Stimulated activated memory B cell treated with anti-CD40 and anti-IgM and Interleukin-4, amounts not matched to agents 10 μg/mL and 1 μg/mL and 100 μg/mL, for 72 hours (primary cell): ENCODE measurements around the gene RAX2.

Source experiments
- ATAC-seq: fragments of 150-1000 bp; cut with Tn5 transposase; 2 replicates; pipeline ENCODE4 v1.10.0; 2021
- H3K27ac Mint-ChIP-seq: one replicate; pipeline ENCODE4 v1.8.0; 2022; ENCODE audit warnings: mild to moderate bottlenecking, mixed read lengths
- H3K27me3 Mint-ChIP-seq: one replicate; pipeline ENCODE4 v1.8.0; 2022; ENCODE audit warnings: mixed read lengths
- H3K36me3 Mint-ChIP-seq: one replicate; pipeline ENCODE4 v1.8.0; 2022; ENCODE audit warnings: mixed read lengths
- H3K4me1 Mint-ChIP-seq: one replicate; pipeline ENCODE4 v1.8.0; 2022; ENCODE audit warnings: mixed read lengths
- H3K4me3 Mint-ChIP-seq: one replicate; pipeline ENCODE4 v1.8.0; 2022; ENCODE audit warnings: mild to moderate bottlenecking, moderate library complexity, mixed read lengths
- H3K9me3 Mint-ChIP-seq: one replicate; pipeline ENCODE4 v1.8.0; 2022; ENCODE audit warnings: mixed read lengths

Gene RAX2

GRCh38 chr19:3722443-3723109, 49.5 kb downstream of the RAX2 start:
- Mint-ChIP-seq H3K36me3 (no peaks in the 10 kb centered on the region), H3K9me3 (no peaks in the 10 kb centered on the region), H3K27ac (no peak overlapping the region), H3K27me3 (peaks cover 43% of the 10 kb centered on the region), H3K4me1 (peaks cover 17% of the 10 kb centered on the region), H3K4me3 (no peak overlapping the region)
- ATAC-seq: peak; percentile 35

- H3K4me3 Mint-ChIP-seq: peak overlapping the region; percentile 61
- H3K4me1 Mint-ChIP-seq: peaks cover 17% of the 10 kb centered on the region
- H3K27ac Mint-ChIP-seq: no peak overlapping the region
- peaks cover 45% of the 10 kb centered on the region for H3K27me3 Mint-ChIP-seq
- H3K36me3 Mint-ChIP-seq: no peaks in the 10 kb centered on the region
- no peaks in the 10 kb centered on the region for H3K9me3 Mint-ChIP-seq
- ATAC-seq: no peak
Observed at GRCh38 chr19:3721887-3722442, 50.1 kb downstream of the RAX2 start.

- no peak overlapping the region for H3K27ac Mint-ChIP-seq
- no peaks in the 10 kb centered on the region for H3K9me3 Mint-ChIP-seq
- peak; percentile 81 for ATAC-seq
- H3K4me3 Mint-ChIP-seq: peak overlapping the region; percentile 61
- peaks cover 45% of the 10 kb centered on the region for H3K27me3 Mint-ChIP-seq
- H3K36me3 Mint-ChIP-seq: no peaks in the 10 kb centered on the region
- peaks cover 17% of the 10 kb centered on the region for H3K4me1 Mint-ChIP-seq
Observed at GRCh38 chr19:3721131-3721886, 50.7 kb downstream of the RAX2 start.

GRCh38 chr19:3720349-3720917, 51.6 kb downstream of the RAX2 start:
- Mint-ChIP-seq H3K27ac (no peak overlapping the region), H3K27me3 (peaks cover 45% of the 10 kb centered on the region), H3K9me3 (no peaks in the 10 kb centered on the region), H3K36me3 (no peaks in the 10 kb centered on the region), H3K4me3 (no peak overlapping the region), H3K4me1 (peaks cover 17% of the 10 kb centered on the region)
- no peak for ATAC-seq

- Mint-ChIP-seq H3K4me3 (no peak overlapping the region), H3K4me1 (peaks cover 17% of the 10 kb centered on the region), H3K36me3 (no peaks in the 10 kb centered on the region), H3K27me3 (peaks cover 45% of the 10 kb centered on the region), H3K27ac (no peak overlapping the region), H3K9me3 (no peaks in the 10 kb centered on the region)
- no peak for ATAC-seq
Observed at GRCh38 chr19:3719868-3720267, 52.2 kb downstream of the RAX2 start.
